T-cell (primary cell): ENCODE results near the gene FAHD2A. TPM values are rescaled to one million over a fixed set of nuclear protein-coding genes. Genes with fewer than 3 reads are reported as not detected.

Source experiments
- ATAC-seq, 4 experiments: fragments of 200-7000 bp in 3 of 4; fragments of 150-1000 bp in 1 of 4; cut with Tn5 transposase; replicated peaks in 1 of 4; 1 replicate in 3 of 4; 2 replicates in 1 of 4; pipeline ENCODE4 v1.10.0; 2021; ENCODE audit warnings: moderate library complexity in 3 of 4, mild to moderate bottlenecking in 2 of 4, moderate number of reproducible peaks in 1 of 4
- CTCF ChIA-PET, 2 donors: fragments of 300-600 bp; sonication (Branson Sonifier 250); formaldehyde crosslinking; loops; one replicate each; lab custom pipeline; 2022; ENCODE audit warnings: antibody characterized with exemption in 2 of 2; lab: Charles Lee
- POLR2A ChIA-PET, 2 donors: fragments of 300-600 bp; sonication (Branson Sonifier 250); formaldehyde crosslinking; loops; one replicate each; lab custom pipeline; 2022; ENCODE audit warnings: antibody characterized with exemption in 2 of 2; lab: Charles Lee
- DNase-seq, 35 experiments: peaks; one replicate each; pipeline versions ENCODE4 v3.0.0 to v3.0.0-alpha.2; 2013 to 2023
- H3K27ac ChIP-seq: one replicate; pipeline ENCODE4 v1.5.1; 2013; ENCODE audit warnings: low read length
- H3K27me3 ChIP-seq, 2 experiments: replicated peaks in 1 of 2; 1 replicate in 1 of 2; 2 replicates in 1 of 2; pipeline versions ENCODE4 v1.6.1 to v1.7.0; 2013; ENCODE audit warnings: low read length in 1 of 2, mixed read lengths in 1 of 2; ENCODE audit not compliant: control insufficient read depth in 2 of 2, insufficient read depth in 2 of 2; ENCODE audit errors: extremely low read depth in 1 of 2
- H3K36me3 ChIP-seq, 2 donors: 1 replicate in 1 of 2; 2 replicates in 1 of 2; pipeline versions ENCODE4 v1.6.1 to v1.7.0; 2013; ENCODE audit warnings: low read length in 1 of 2; ENCODE audit not compliant: control insufficient read depth in 2 of 2, insufficient read depth in 1 of 2; ENCODE audit errors: extremely low read depth in 1 of 2
- H3K4me1 ChIP-seq, 2 experiments: 1 replicate in 1 of 2; 2 replicates in 1 of 2; pipeline versions ENCODE4 v1.6.1 to v1.7.0; 2013; ENCODE audit warnings: low read length in 2 of 2, mixed read lengths in 1 of 2; ENCODE audit not compliant: insufficient read depth in 2 of 2, control insufficient read depth in 1 of 2; ENCODE audit errors: extremely low read depth in 1 of 2
- H3K4me3 ChIP-seq, 2 donors: 1 replicate in 1 of 2; 2 replicates in 1 of 2; pipeline versions ENCODE4 v1.5.1 to v1.7.0; 2013; ENCODE audit warnings: mild to moderate bottlenecking in 2 of 2, low read length in 1 of 2, moderate library complexity in 1 of 2; ENCODE audit not compliant: control insufficient read depth in 1 of 2; ENCODE audit errors: extremely low read depth in 1 of 2
- H3K9me3 ChIP-seq: 2 replicates; pipeline ENCODE4 v1.7.0; 2013
- H3K27ac Mint-ChIP-seq, 2 donors: one replicate each; pipeline ENCODE4 v1.8.0; 2020 to 2021; ENCODE audit warnings: mild to moderate bottlenecking in 2 of 2, mixed read lengths in 2 of 2
- H3K27me3 Mint-ChIP-seq, 2 donors: one replicate each; pipeline ENCODE4 v1.8.0; 2021 to 2022; ENCODE audit warnings: mixed read lengths in 2 of 2
- H3K36me3 Mint-ChIP-seq: one replicate; pipeline ENCODE4 v1.8.0; 2021; ENCODE audit warnings: mixed read lengths
- H3K4me1 Mint-ChIP-seq, 3 donors: one replicate each; pipeline ENCODE4 v1.8.0; 2020 to 2022; ENCODE audit warnings: mixed read lengths in 3 of 3, mild to moderate bottlenecking in 1 of 3
- H3K4me3 Mint-ChIP-seq, 3 donors: one replicate each; pipeline ENCODE4 v1.8.0; 2020 to 2022; ENCODE audit warnings: mild to moderate bottlenecking in 3 of 3, mixed read lengths in 3 of 3, moderate library complexity in 3 of 3
- H3K9me3 Mint-ChIP-seq, 3 donors: one replicate each; pipeline ENCODE4 v1.8.0; 2020 to 2022; ENCODE audit warnings: mixed read lengths in 3 of 3
- WGBS: methylation state at CpG from one replicate; pipeline ENCODE4 v1.1.5; 2013; ENCODE audit warnings: missing lambda C conversion rate; ENCODE audit not compliant: insufficient coverage; 5-methylcytosine and 5-hydroxymethylcytosine counted together
- total RNA-seq, 35 experiments: library from RNA in 6 of 35; stranded (reverse) in 6 of 35; fragments of 120-200 nt in 1 of 35; gene quantifications; one replicate each; pipeline versions ENCODE4 v1.2.1 to v1.2.4 and lab custom pipeline; 2013 to 2026

Gene FAHD2A
- total RNA-seq, 5 donors from 2014 or later (not counting 1 experiment from before 2014, with no cell fraction given) = 26.4 to 34.9 (median 28.7) TPM

DNA sequence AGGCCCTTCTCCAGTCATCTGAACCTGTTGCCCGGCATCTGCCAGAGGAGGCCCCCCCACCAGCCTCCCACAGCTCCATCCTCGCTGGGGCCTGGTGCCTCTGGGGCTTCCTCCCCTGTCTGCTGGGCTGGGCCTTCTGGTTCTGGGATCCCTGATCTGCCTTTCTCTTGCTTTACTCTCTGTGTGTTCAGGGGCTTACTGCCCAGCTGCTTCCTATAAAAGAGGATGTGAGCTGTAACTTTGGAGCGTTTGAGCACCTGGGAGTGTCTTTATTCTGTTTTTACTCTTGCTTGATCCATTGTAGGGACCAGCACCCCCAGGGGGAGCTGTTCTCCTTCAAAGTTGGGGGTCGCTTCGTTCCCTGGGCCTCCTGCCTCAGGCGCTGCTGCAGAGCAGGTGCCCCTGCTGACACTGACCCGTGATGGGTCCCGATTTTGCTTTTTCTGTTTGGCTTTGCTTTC lies 23.1 kb upstream of the FAHD2A start:
- Mint-ChIP-seq H3K4me1 (peaks cover 0 to 7% (median 5%) of the 10 kb centered on the region in 3 donors), H3K4me3 (no peak overlapping the region), H3K36me3 (no peaks in the 10 kb centered on the region), H3K27me3 (peaks cover 18 to 28% of the 10 kb centered on the region in 2 donors), H3K9me3 (no peaks in the 10 kb centered on the region), H3K27ac (no peak overlapping the region)
- DNase-seq (peak in 1 of 35 experiments; percentile 7), ATAC-seq (no peak)
- no peak overlapping the region for H3K4me3 ChIP-seq
- ChIA-PET CTCF (no interaction called here), POLR2A (no interaction called here)
- peaks cover 0 to 10% of the 10 kb centered on the region in 2 experiments for H3K4me1 ChIP-seq
- H3K27ac ChIP-seq = no peak overlapping the region
- H3K27me3 ChIP-seq = peaks cover 0 to 61% of the 10 kb centered on the region in 2 experiments
- H3K36me3 ChIP-seq = no peaks in the 10 kb centered on the region
- H3K9me3 ChIP-seq = no peaks in the 10 kb centered on the region
- WGBS = 27% methylated on average over 6 of the region's 8 CpGs

DNA sequence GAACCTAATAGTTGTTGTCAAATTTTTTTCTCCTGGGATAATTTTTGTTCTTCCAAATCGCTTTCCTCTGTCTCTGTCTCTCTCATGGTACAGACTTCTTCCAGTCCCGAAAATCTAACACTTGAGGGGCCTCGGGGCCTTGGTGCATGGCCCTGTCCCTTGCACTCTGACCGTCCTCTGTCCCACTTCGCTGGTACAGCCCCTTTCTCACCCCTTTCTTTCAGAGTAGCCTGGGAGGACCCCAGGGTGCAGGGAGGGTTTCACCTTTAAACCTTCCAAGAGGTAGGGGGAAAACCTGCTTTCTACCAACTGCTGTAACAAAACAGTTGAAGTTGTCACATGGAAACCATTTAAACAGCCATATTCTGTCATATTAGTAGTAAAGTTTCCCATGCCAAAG lies 22.2 kb upstream of the FAHD2A start:
- WGBS = 83% methylated on average over 4 of the region's 5 CpGs
- Histone ChIP-seq H3K9me3 (no peaks in the 10 kb centered on the region), H3K27me3 (peaks cover 0 to 61% of the 10 kb centered on the region in 2 experiments), H3K4me3 (no peak overlapping the region), H3K27ac (no peak overlapping the region), H3K4me1 (peaks cover 0 to 1% of the 10 kb centered on the region in 2 experiments), H3K36me3 (no peaks in the 10 kb centered on the region)
- H3K4me1 Mint-ChIP-seq = peaks cover 0 to 4% (median 2%) of the 10 kb centered on the region in 3 donors
- CTCF ChIA-PET = no interaction called here
- no peak overlapping the region for H3K27ac Mint-ChIP-seq
- DNase-seq (no peak), ATAC-seq (no peak)
- POLR2A ChIA-PET = no interaction called here
- no peaks in the 10 kb centered on the region for H3K36me3 Mint-ChIP-seq
- peaks cover 18 to 23% of the 10 kb centered on the region in 2 donors for H3K27me3 Mint-ChIP-seq
- no peak overlapping the region for H3K4me3 Mint-ChIP-seq
- H3K9me3 Mint-ChIP-seq = no peaks in the 10 kb centered on the region

DNA sequence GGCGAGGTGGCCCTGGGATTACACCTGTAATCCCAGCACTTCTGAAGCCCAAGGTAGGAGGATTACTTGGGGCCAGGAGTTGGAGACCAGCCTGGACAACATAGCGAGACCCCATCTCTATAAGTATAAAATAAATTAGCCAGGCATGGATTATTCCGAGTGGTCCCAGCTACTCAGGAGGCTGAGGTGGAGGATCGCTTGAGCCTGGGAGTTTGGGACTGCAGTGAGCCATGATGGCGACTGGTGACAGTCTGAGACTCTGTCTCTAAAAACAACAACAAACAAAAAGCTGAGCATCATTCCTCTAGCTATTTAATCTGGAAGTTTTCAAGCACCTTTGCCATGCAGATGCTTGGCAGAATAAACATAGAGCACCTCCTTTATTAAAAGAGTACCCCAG lies 21.8 kb upstream of the FAHD2A start:
- H3K27ac Mint-ChIP-seq = no peak overlapping the region
- H3K4me1 ChIP-seq = no peaks in the 10 kb centered on the region

DNA sequence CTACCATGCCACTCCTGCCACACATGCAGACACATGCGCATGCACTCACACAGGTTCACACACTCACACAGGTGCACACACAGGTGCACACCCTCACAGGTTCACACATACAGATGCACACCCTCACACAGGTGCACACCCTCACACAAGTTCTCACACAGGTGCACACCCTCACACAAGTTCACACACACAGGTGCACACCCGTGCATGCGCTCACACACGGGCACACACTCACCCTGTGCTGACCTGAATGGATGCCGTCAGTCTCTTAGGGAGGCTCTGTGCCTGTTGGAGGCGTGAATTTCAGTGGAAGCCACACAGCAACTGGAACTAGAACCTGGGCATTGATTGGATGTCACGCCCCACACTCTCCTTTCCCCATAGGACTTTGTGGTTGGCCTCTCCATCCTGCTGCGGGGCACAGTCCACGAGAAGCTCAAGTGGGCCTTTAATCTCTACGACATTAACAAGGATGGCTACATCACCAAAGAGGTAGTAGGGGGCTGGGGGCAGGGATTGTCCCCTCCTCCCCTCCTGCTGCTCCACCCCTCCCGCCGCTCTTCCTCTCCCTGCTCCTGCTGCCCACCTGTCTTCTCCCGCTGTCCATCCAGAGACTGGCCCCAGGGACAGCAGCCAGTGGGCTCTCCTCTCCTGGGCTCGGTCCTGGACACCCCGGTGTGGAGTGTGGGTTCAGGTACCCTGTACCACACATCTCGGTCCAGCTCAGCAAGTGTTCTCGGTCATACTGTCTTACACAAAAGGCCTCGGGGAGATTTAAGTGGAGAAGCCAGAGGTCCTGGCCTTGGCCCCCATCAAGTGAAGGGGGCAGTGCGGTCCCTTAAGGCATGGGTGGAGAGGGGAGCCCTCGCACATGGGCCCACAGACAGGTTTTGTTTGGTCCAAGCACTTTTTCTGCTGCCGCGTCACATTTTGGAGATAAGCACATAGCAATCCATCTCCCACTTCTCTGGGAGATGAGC lies 21.0 kb upstream of the FAHD2A start:
- H3K27ac ChIP-seq = no peak overlapping the region
- H3K4me1 ChIP-seq = no peaks in the 10 kb centered on the region
- ChIA-PET POLR2A (interaction anchor here in 1 of 2 donors (0.6 kb wide), 1 partner anchor 16 kb away, joined by 4 read pairs; no protein-coding TSS in a partner anchor), CTCF (interaction anchor here in 1 of 2 donors (0.5 kb wide), 1 partner anchor 9 kb away, joined by 5 read pairs; no protein-coding TSS in a partner anchor)
- H3K27me3 ChIP-seq = peaks cover 0 to 60% of the 10 kb centered on the region in 2 experiments
- H3K4me1 Mint-ChIP-seq = no peaks in the 10 kb centered on the region
- DNase-seq (no peak), ATAC-seq (no peak)
- 85% methylated on average over 17 of the region's 22 CpGs for WGBS
- H3K4me3 Mint-ChIP-seq = no peak overlapping the region
- no peak overlapping the region for H3K27ac Mint-ChIP-seq
- H3K9me3 ChIP-seq = no peaks in the 10 kb centered on the region
- no peaks in the 10 kb centered on the region for H3K36me3 Mint-ChIP-seq
- H3K4me3 ChIP-seq = no peak overlapping the region
- peaks cover 15 to 18% of the 10 kb centered on the region in 2 donors for H3K27me3 Mint-ChIP-seq
- no peaks in the 10 kb centered on the region for H3K9me3 Mint-ChIP-seq
- no peaks in the 10 kb centered on the region for H3K36me3 ChIP-seq

More for the DNA sequence above, 21.8 kb upstream of the FAHD2A start:
- ChIA-PET POLR2A (interaction anchor here in 1 of 2 donors (0.6 kb wide), 1 partner anchor 15 kb away, joined by 4 read pairs; no protein-coding TSS in a partner anchor), CTCF (no interaction called here)
- no peaks in the 10 kb centered on the region for H3K9me3 ChIP-seq
- no peaks in the 10 kb centered on the region for H3K36me3 ChIP-seq
- Mint-ChIP-seq H3K27me3 (peaks cover 18 to 21% of the 10 kb centered on the region in 2 donors), H3K9me3 (no peaks in the 10 kb centered on the region), H3K4me3 (no peak overlapping the region), H3K4me1 (peaks cover 0 to 2% (median 2%) of the 10 kb centered on the region in 3 donors), H3K36me3 (no peaks in the 10 kb centered on the region)
- peaks cover 0 to 61% of the 10 kb centered on the region in 2 experiments for H3K27me3 ChIP-seq
- no peak overlapping the region for H3K27ac ChIP-seq
- WGBS = no CpG with 5 or more reads among the region's 5 CpGs
- no peak overlapping the region for H3K4me3 ChIP-seq
- no peak for ATAC-seq
- DNase-seq = no peak

DNA sequence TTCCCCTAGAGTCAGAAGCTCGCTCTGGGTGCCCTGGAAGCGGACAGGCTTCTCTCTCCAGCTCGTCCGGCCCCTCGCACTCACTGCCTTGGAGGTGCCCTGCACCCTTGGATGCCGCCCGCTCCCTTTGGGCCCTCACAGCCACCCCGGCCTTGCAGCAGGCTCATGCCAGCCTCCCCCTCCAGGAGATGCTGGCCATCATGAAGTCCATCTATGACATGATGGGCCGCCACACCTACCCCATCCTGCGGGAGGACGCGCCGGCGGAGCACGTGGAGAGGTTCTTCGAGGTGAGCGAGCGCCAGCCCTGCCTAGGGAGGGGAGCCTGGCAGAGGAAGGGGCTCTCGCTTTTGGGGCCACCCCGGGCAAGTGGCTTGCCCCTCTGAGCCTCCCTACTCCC lies 20.3 kb upstream of the FAHD2A start:
- ChIA-PET POLR2A (no interaction called here), CTCF (no interaction called here)
- no peaks in the 10 kb centered on the region for H3K36me3 Mint-ChIP-seq
- H3K36me3 ChIP-seq = no peaks in the 10 kb centered on the region
- no peak overlapping the region for H3K4me3 ChIP-seq
- H3K4me1 ChIP-seq = no peaks in the 10 kb centered on the region
- 88% methylated on average over 9 of the region's 20 CpGs for WGBS
- no peak overlapping the region for H3K27ac Mint-ChIP-seq
- DNase-seq = no peak
- H3K9me3 Mint-ChIP-seq = no peaks in the 10 kb centered on the region
- no peak overlapping the region for H3K4me3 Mint-ChIP-seq
- peaks cover 11 to 13% of the 10 kb centered on the region in 2 donors for H3K27me3 Mint-ChIP-seq
- no peaks in the 10 kb centered on the region for H3K9me3 ChIP-seq
- no peak overlapping the region for H3K27ac ChIP-seq
- peaks cover 0 to 53% of the 10 kb centered on the region in 2 experiments for H3K27me3 ChIP-seq
- H3K4me1 Mint-ChIP-seq = no peaks in the 10 kb centered on the region
- ATAC-seq = no peak
